H1 (cell line): ENCODE data around the gene TBX3. TPM values are rescaled to one million over a fixed set of nuclear protein-coding genes. Genes with fewer than 3 reads are reported as not detected.

Experiments used
- CTCF ChIA-PET: fragments of 300-600 bp; sonication (Branson Sonifier 250); formaldehyde crosslinking; loops from one replicate; lab custom pipeline; 2021; ENCODE audit not compliant: partially characterized antibody; lab: Charles Lee
- POLR2A ChIA-PET: fragments of 300-600 bp; sonication (Branson Sonifier 250); formaldehyde crosslinking; loops from one replicate; lab custom pipeline; 2021; ENCODE audit warnings: inconsistent platforms; ENCODE audit not compliant: partially characterized antibody; lab: Charles Lee
- DNase-seq, 2 experiments: peaks; one replicate each; pipeline versions ENCODE4 v3.0.0 to v3.0.0-alpha.2; 2010 to 2022; ENCODE audit warnings: low spot score in 2 of 2, low read depth in 1 of 2, mixed read lengths in 1 of 2
- FAIRE-seq: peaks from 2 replicates; lab custom pipeline; 2011; peaks lifted over from hg19 to GRCh38; lab: Jason Lieb, UNC
- H2AFZ ChIP-seq: 2 replicates; pipeline ENCODE4 v1.8.1; 2012; ENCODE audit warnings: low read length, inconsistent platforms
- H2AK5ac ChIP-seq: 2 replicates; pipeline ENCODE4 v1.6.1; 2013; ENCODE audit warnings: low read depth, low read length
- H2BK120ac ChIP-seq: replicated peaks from 2 replicates; pipeline ENCODE3; 2013; ENCODE audit warnings: low read depth, low read length, inconsistent platforms
- H2BK12ac ChIP-seq: 2 replicates; pipeline ENCODE4 v1.6.1; 2013; ENCODE audit warnings: low read depth, low read length
- H2BK15ac ChIP-seq: 2 replicates; pipeline ENCODE4 v1.6.1; 2013; ENCODE audit warnings: low read length
- H2BK20ac ChIP-seq: 2 replicates; pipeline ENCODE4 v1.6.1; 2013; ENCODE audit warnings: low read length
- H2BK5ac ChIP-seq: 2 replicates; pipeline ENCODE4 v1.6.1; 2013; ENCODE audit warnings: low read depth, low read length
- H3K14ac ChIP-seq: 2 replicates; pipeline ENCODE4 v1.6.1; 2013; ENCODE audit warnings: inconsistent platforms; ENCODE audit not compliant: insufficient read length
- H3K18ac ChIP-seq: 2 replicates; pipeline ENCODE4 v1.6.1; 2013; ENCODE audit warnings: low read length; ENCODE audit errors: extremely low read depth
- H3K23ac ChIP-seq: 2 replicates; pipeline ENCODE4 v1.6.1; 2013; ENCODE audit warnings: inconsistent platforms; ENCODE audit not compliant: insufficient read length
- H3K23me2 ChIP-seq: 2 replicates; pipeline ENCODE4 v1.6.1; 2013; ENCODE audit warnings: low read depth, low read length
- H3K27ac ChIP-seq: 2 replicates; pipeline ENCODE4 v1.6.1; 2011; ENCODE audit warnings: low read depth, low read length, inconsistent platforms
- H3K27me3 ChIP-seq, 4 experiments: replicated peaks in 1 of 4; 1 replicate in 1 of 4; 2 replicates in 3 of 4; pipeline versions ENCODE4 v1.6.1 to v1.8.1; 2011 to 2013; ENCODE audit warnings: low read length in 3 of 4, mild to moderate bottlenecking in 3 of 4, inconsistent platforms in 2 of 4, mixed read lengths in 2 of 4, moderate library complexity in 1 of 4; ENCODE audit not compliant: control insufficient read depth in 3 of 4, insufficient read depth in 3 of 4; ENCODE audit errors: extremely low read depth in 1 of 4
- H3K36me3 ChIP-seq, 4 experiments: 2 replicates each; pipeline versions ENCODE4 v1.6.1 to v1.8.1; 2011 to 2013; ENCODE audit warnings: mild to moderate bottlenecking in 4 of 4, low read length in 3 of 4, moderate library complexity in 2 of 4, control low read depth in 1 of 4, inconsistent platforms in 1 of 4; ENCODE audit not compliant: insufficient read depth in 4 of 4, control insufficient read depth in 2 of 4
- H3K4ac ChIP-seq: replicated peaks from 2 replicates; pipeline ENCODE3; 2013; ENCODE audit warnings: low read length, low read depth, mixed read lengths, inconsistent platforms; ENCODE audit not compliant: insufficient read length
- H3K4me1 ChIP-seq, 4 experiments: replicated peaks in 1 of 4; 1 replicate in 1 of 4; 2 replicates in 3 of 4; pipeline versions ENCODE4 v1.6.1 to v1.8.1; 2011 to 2013; ENCODE audit warnings: low read length in 3 of 4, inconsistent platforms in 2 of 4, mixed read lengths in 1 of 4; ENCODE audit not compliant: insufficient read depth in 4 of 4, control insufficient read depth in 3 of 4
- H3K4me2 ChIP-seq, 2 experiments: 2 replicates each; pipeline versions ENCODE4 v1.6.1 to v1.8.1; 2011 to 2013; ENCODE audit warnings: low read depth in 2 of 2, low read length in 2 of 2, control low read depth in 1 of 2, inconsistent platforms in 1 of 2, mild to moderate bottlenecking in 1 of 2; ENCODE audit not compliant: insufficient read depth in 1 of 2
- H3K4me3 ChIP-seq, 4 experiments: fragments of 200-600, 300-600 bp in 1 of 4; sonication (generic), shearing (Covaris generic), sonication (Bioruptor Twin) in 1 of 4; 2 replicates each; pipeline versions ENCODE4 v1.5.1 to v1.8.1; 2011 to 2016; ENCODE audit warnings: low read length in 4 of 4, low read depth in 3 of 4, control low read depth in 2 of 4, inconsistent platforms in 2 of 4, mild to moderate bottlenecking in 2 of 4, mixed read lengths in 1 of 4, moderate library complexity in 1 of 4; ENCODE audit not compliant: insufficient read depth in 2 of 4; ENCODE audit errors: extremely low read depth in 1 of 4
- H3K56ac ChIP-seq: replicated peaks from 2 replicates; pipeline ENCODE3; 2013; ENCODE audit warnings: low read depth, mild to moderate bottlenecking, mixed read lengths, low read length, inconsistent platforms; ENCODE audit not compliant: insufficient read length
- H3K79me1 ChIP-seq: 2 replicates; pipeline ENCODE4 v1.6.1; 2013; ENCODE audit warnings: low read depth, low read length, control low read depth
- H3K79me2 ChIP-seq, 2 experiments: 2 replicates each; pipeline versions ENCODE4 v1.6.1 to v1.8.1; 2012 to 2013; ENCODE audit warnings: low read length in 2 of 2, mild to moderate bottlenecking in 2 of 2, inconsistent platforms in 1 of 2; ENCODE audit not compliant: insufficient read depth in 2 of 2, control insufficient read depth in 1 of 2
- H3K9ac ChIP-seq, 4 experiments: replicated peaks in 1 of 4; 1 replicate in 1 of 4; 2 replicates in 3 of 4; pipeline versions ENCODE4 v1.6.1 to v1.8.1; 2011 to 2013; ENCODE audit warnings: low read depth in 3 of 4, low read length in 3 of 4, control low read depth in 2 of 4, mild to moderate bottlenecking in 2 of 4, moderate library complexity in 2 of 4, inconsistent platforms in 1 of 4; ENCODE audit errors: extremely low read depth in 1 of 4
- H3K9me3 ChIP-seq, 2 experiments: 2 replicates each; pipeline versions ENCODE4 v1.6.1 to v1.8.1; 2012 to 2013; ENCODE audit warnings: mild to moderate bottlenecking in 2 of 2, moderate library complexity in 2 of 2, control low read depth in 1 of 2, inconsistent platforms in 1 of 2, low read depth in 1 of 2, low read length in 1 of 2, mixed read lengths in 1 of 2; ENCODE audit not compliant: insufficient read depth in 2 of 2
- H4K20me1 ChIP-seq, 2 experiments: replicated peaks in 1 of 2; 2 replicates each; pipeline versions ENCODE3 to v1.8.1; 2011 to 2013; ENCODE audit warnings: inconsistent platforms in 2 of 2, low read length in 2 of 2, mild to moderate bottlenecking in 1 of 2; ENCODE audit not compliant: insufficient read depth in 2 of 2, control insufficient read depth in 1 of 2
- H4K5ac ChIP-seq: 2 replicates; pipeline ENCODE4 v1.6.1; 2013; ENCODE audit warnings: low read length, low read depth, mixed read lengths, inconsistent platforms; ENCODE audit not compliant: insufficient read length
- H4K8ac ChIP-seq: 2 replicates; pipeline ENCODE4 v1.8.0; 2013; ENCODE audit warnings: mild to moderate bottlenecking, moderate library complexity, low read length, inconsistent platforms; ENCODE audit not compliant: insufficient read depth; ENCODE audit errors: extremely low read depth
- H4K91ac ChIP-seq: replicated peaks from 2 replicates; pipeline ENCODE3; 2013; ENCODE audit warnings: low read length, mixed read lengths, inconsistent platforms; ENCODE audit not compliant: insufficient read length
- CBX8 ChIP-seq: fragments of 300-800, 300-1000 bp; sonication (generic); IDR thresholded peaks from 2 replicates; pipeline ENCODE4 v1.7.1; 2016; ENCODE audit warnings: low read depth, low read length, borderline replicate concordance
- KDM5A ChIP-seq: fragments of 200-600 bp; IDR thresholded peaks from 2 replicates; pipeline ENCODE4 v1.7.1; 2012; ENCODE audit warnings: mild to moderate bottlenecking, low read length, inconsistent platforms, mixed read lengths
- WGBS, 2 experiments: shearing (Covaris generic) in 1 of 2; methylation state at CpG; one replicate each; pipeline versions ENCODE4 v1.1.6 to v1.1.7; 2013 to 2015; ENCODE audit warnings: low lambda C conversion rate in 2 of 2, mixed read lengths in 2 of 2, inconsistent platforms in 1 of 2, low coverage in 1 of 2, missing lambda C conversion rate in 1 of 2; ENCODE audit not compliant: insufficient replicate concordance in 2 of 2, insufficient coverage in 1 of 2, insufficient read length in 1 of 2; ENCODE audit errors: extremely low coverage in 1 of 2, missing lambda C conversion rate in 1 of 2; 5-methylcytosine and 5-hydroxymethylcytosine counted together
- polyA plus RNA-seq, 7 experiments: library from polyadenylated mRNA; depleted of rRNA in 3 of 7; stranded (reverse) in 5 of 7; unstranded in 2 of 7; fragments of >200 nt in 5 of 7; fragments of 200-250 nt in 2 of 7; gene quantifications; 1 replicate in 5 of 7; 2 replicates in 1 of 7; 4 replicates in 1 of 7; pipeline versions ENCODE4 v1.2.1 to v1.2.3, GENCODE V29; 2011 to 2013; ENCODE audit warnings: missing spikeins in 2 of 7, mixed read lengths in 2 of 7
- total RNA-seq: library from RNA; stranded (reverse); fragmentation: NEBNext Ultra II Directional; extraction: Animal tissue kit (Norgen Biotek cat#: 25700); gene quantifications from 2 replicates; pipeline ENCODE4 v1.2.1, GENCODE V29; 2021

Gene TBX3
- total and polyA plus RNA-seq, 2 of the 8 experiments (the other 6 are each of a cell fraction or from before 2014, with no cell fraction given), result 0.09 to 1.0 TPM

DNA sequence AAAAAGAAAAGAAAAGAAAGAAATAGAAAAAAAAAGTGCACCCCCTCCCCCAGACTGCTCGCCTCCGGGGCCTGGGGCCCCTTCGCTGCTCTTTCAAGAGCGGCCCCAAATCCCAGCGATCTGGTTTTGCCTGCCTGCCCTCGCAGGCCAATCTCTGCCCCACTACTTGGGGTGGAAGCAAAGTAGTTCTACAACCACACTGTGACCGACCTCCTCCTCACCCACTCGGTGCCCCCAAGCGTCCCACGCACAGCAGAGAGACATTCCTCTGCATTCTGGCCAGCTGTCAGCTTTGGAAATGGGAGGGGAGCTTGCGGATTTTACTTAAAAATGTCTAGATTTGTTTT is 2.4 kb upstream of the TBX3 start:
- POLR2A ChIA-PET, result interaction anchor here (0.9 to 1.5 kb wide), 2 partner anchors 10 to 20 kb away, joined by 3 read pairs; no protein-coding TSS in a partner anchor
- no peak overlapping the region for H4K5ac ChIP-seq
- no peak overlapping the region for H2AFZ ChIP-seq
- H2BK20ac ChIP-seq, result no peak overlapping the region
- no peak overlapping the region for H3K56ac ChIP-seq
- peak overlapping the region; percentile 52; the same call in 1 of the 2 replicates for H2BK12ac ChIP-seq
- 4% methylated on average over 11 of the region's 11 CpGs; no CpG with 5 or more reads in 1 of the 2 experiments for WGBS, 2 experiments
- no peak overlapping the region for H3K9ac ChIP-seq
- peaks cover 16% of the 10 kb centered on the region; the same call in 1 of the 2 replicates for H3K23me2 ChIP-seq
- H3K36me3 ChIP-seq, result no peaks in the 10 kb centered on the region
- TF ChIP-seq CBX8, result peak; percentile 92; the same call in 1 of the 2 replicates
- TF ChIP-seq KDM5A, result no peak
- peaks cover 7 to 43% (median 34%) of the 10 kb centered on the region in 4 experiments for H3K4me1 ChIP-seq
- no peak overlapping the region for H2AK5ac ChIP-seq
- peaks cover 7 to 29% of the 10 kb centered on the region in 2 experiments for H4K20me1 ChIP-seq
- H3K27me3 ChIP-seq, result peaks cover 77 to 94% (median 89%) of the 10 kb centered on the region in 4 experiments
- H3K23ac ChIP-seq, result no peak overlapping the region
- H3K4me3 ChIP-seq, result peak overlapping the region in 1 of 4 experiments; percentile 54; a peak in 1 of 8 replicates
- H3K14ac ChIP-seq, result no peak overlapping the region
- no peak overlapping the region for H2BK120ac ChIP-seq
- CTCF ChIA-PET, result interaction anchor here (0.5 to 2.8 kb wide), 3 partner anchors 14 to 696 kb away, joined by 3 to 12 read pairs (median 6); no protein-coding TSS in a partner anchor
- FAIRE-seq (no peak), DNase-seq (no peak)
- peak overlapping the region; percentile 12; the same call in 1 of the 2 replicates for H2BK15ac ChIP-seq
- H4K91ac ChIP-seq, result no peak overlapping the region
- H3K9me3 ChIP-seq, result no peaks in the 10 kb centered on the region
- H3K4me2 ChIP-seq, result peak overlapping the region; percentile 16 to 95; a peak in 1 of 4 replicates
- no peak overlapping the region for H4K8ac ChIP-seq
- no peak overlapping the region for H3K27ac ChIP-seq
- no peaks in the 10 kb centered on the region for H3K79me2 ChIP-seq
- H3K18ac ChIP-seq, result no peak overlapping the region
- no peaks in the 10 kb centered on the region for H3K79me1 ChIP-seq
- H2BK5ac ChIP-seq, result no peak overlapping the region
- no peak overlapping the region for H3K4ac ChIP-seq
